Panc1 (cell line): ENCODE results near the gene SPTBN4. TPM values are rescaled to one million over a fixed set of nuclear protein-coding genes. Genes with fewer than 3 reads are reported as not detected.

ENCODE experiments used
- ATAC-seq: fragments of 200-7000 bp; cut with Tn5 transposase; 2 replicates; pipeline ENCODE4 v1.9.1; 2020; ENCODE audit warnings: mild to moderate bottlenecking, moderate library complexity
- BruUV-seq: library from RNA; stranded (reverse); fragments of 400-500 nt; replicated peaks from 2 replicates; lab custom pipeline; 2021; lab: Mats Ljungman, UMichigan
- CTCF ChIA-PET: fragments of 300-600 bp; sonication (Branson Sonifier 250); formaldehyde crosslinking; loops from one replicate; lab custom pipeline; 2022; ENCODE audit warnings: antibody characterized with exemption; lab: Charles Lee
- POLR2A ChIA-PET: fragments of 300-600 bp; sonication (Branson Sonifier 250); formaldehyde crosslinking; loops from one replicate; lab custom pipeline; 2022; ENCODE audit warnings: antibody characterized with exemption; lab: Charles Lee
- DNase-seq: peaks from one replicate; pipeline ENCODE4 v3.0.0-alpha.2; 2010; ENCODE audit warnings: low read depth, low spot score
- H3K27ac ChIP-seq: 2 replicates; pipeline ENCODE4 v1.5.1; 2011; ENCODE audit warnings: mild to moderate bottlenecking, low read length, inconsistent platforms
- H3K27me3 ChIP-seq: fragments of 200-500 bp; sonication (Bioruptor generic); 2 replicates; pipeline ENCODE4 v1.6.0; 2014; ENCODE audit warnings: low read length, inconsistent platforms; ENCODE audit not compliant: control insufficient read depth, insufficient read depth
- H3K36me3 ChIP-seq: fragments of 200-500 bp; sonication (Bioruptor generic); 2 replicates; pipeline ENCODE4 v1.5.1; 2014; ENCODE audit warnings: inconsistent platforms, mild to moderate bottlenecking, low read length, moderate library complexity; ENCODE audit not compliant: control insufficient read depth, insufficient read depth
- H3K4me1 ChIP-seq: 2 replicates; pipeline ENCODE4 v1.5.1; 2011; ENCODE audit warnings: inconsistent platforms, mild to moderate bottlenecking, low read length, moderate library complexity; ENCODE audit not compliant: control insufficient read depth, insufficient read depth
- H3K4me3 ChIP-seq, 2 experiments: 2 replicates each; pipeline ENCODE4 v1.5.1; 2011 to 2012; ENCODE audit warnings: low read depth in 2 of 2, low read length in 2 of 2, mild to moderate bottlenecking in 2 of 2, inconsistent platforms in 1 of 2, moderate library complexity in 1 of 2
- H3K9me3 ChIP-seq: fragments of 200-500 bp; sonication (Bioruptor generic); 2 replicates; pipeline ENCODE4 v1.5.1; 2014; ENCODE audit warnings: low read depth, mild to moderate bottlenecking, inconsistent platforms, low read length, moderate library complexity; ENCODE audit not compliant: control insufficient read depth, insufficient read depth
- POLR2AphosphoS5 ChIP-seq: IDR thresholded peaks from 2 replicates; pipeline ENCODE4 v1.6.1; 2012; ENCODE audit warnings: mild to moderate bottlenecking, low read depth, low read length, moderate library complexity
- REST ChIP-seq, 2 experiments: IDR thresholded peaks; 2 replicates each; pipeline ENCODE4 v1.6.1; 2011 to 2012; ENCODE audit warnings: low read depth in 2 of 2, control low read depth in 1 of 2, low read length in 1 of 2, mild to moderate bottlenecking in 1 of 2, moderate library complexity in 1 of 2; ENCODE audit not compliant: insufficient read depth in 1 of 2
- SIN3A ChIP-seq: IDR thresholded peaks from 2 replicates; pipeline ENCODE4 v1.6.1; 2012; ENCODE audit warnings: low read depth, mild to moderate bottlenecking, low read length, moderate library complexity, borderline replicate concordance; ENCODE audit not compliant: insufficient read depth
- TCF7L2 ChIP-seq: IDR thresholded peaks from 2 replicates; pipeline ENCODE4 v1.6.1; 2011; ENCODE audit warnings: mild to moderate bottlenecking, low read depth, low read length, inconsistent platforms
- in situ Hi-C: cut with HindIII; loops from 2 replicates; pipeline ENCODE4 v1.10.0; 2016; ENCODE audit warnings: low sequenced_read_pairs, low pct_unique_long_range_greater_than_20kb
- intact Hi-C: fragments of 100-400 bp; cut with micrococcal nuclease; formaldehyde crosslinking; loops from one replicate; pipeline ENCODE4 v1.10.0; 2022; ENCODE audit not compliant: unreplicated experiment
- total RNA-seq: library from RNA; stranded (reverse); gene quantifications from one replicate; pipeline ENCODE4 v1.2.1, GENCODE V29; 2021; ENCODE audit not compliant: unreplicated experiment
- TF ChIP-seq, protein P1 (sequence below): fragments of 450-650 bp; IDR thresholded peaks from 2 replicates; pipeline ENCODE4 v1.5.1; 2017; ENCODE audit warnings: mild to moderate bottlenecking

SPTBN4 gene
- total RNA-seq, 1 experiment from 2014 or later, result 1.2 TPM

GRCh38 chr19:40565355-40565754, 98.6 kb downstream of the SPTBN4 start:
- Histone ChIP-seq H3K27me3 (no peaks in the 10 kb centered on the region), H3K36me3 (no peaks in the 10 kb centered on the region), H3K4me3 (no peak overlapping the region), H3K9me3 (no peaks in the 10 kb centered on the region), H3K27ac (no peak overlapping the region), H3K4me1 (peaks cover 5% of the 10 kb centered on the region; the same call in 1 of the 2 replicates)
- no peak for TF ChIP-seq SIN3A
- no peak for TF ChIP-seq TCF7L2
- TF ChIP-seq POLR2AphosphoS5, result no peak
- TF ChIP-seq REST (IDR thresholded peaks at IDR 0.05; ENCODE audit: insufficient read depth in 1 of 2, low read depth in 2 of 2, low read length in 1 of 2), result no peak
- TF ChIP-seq, protein P1, sequence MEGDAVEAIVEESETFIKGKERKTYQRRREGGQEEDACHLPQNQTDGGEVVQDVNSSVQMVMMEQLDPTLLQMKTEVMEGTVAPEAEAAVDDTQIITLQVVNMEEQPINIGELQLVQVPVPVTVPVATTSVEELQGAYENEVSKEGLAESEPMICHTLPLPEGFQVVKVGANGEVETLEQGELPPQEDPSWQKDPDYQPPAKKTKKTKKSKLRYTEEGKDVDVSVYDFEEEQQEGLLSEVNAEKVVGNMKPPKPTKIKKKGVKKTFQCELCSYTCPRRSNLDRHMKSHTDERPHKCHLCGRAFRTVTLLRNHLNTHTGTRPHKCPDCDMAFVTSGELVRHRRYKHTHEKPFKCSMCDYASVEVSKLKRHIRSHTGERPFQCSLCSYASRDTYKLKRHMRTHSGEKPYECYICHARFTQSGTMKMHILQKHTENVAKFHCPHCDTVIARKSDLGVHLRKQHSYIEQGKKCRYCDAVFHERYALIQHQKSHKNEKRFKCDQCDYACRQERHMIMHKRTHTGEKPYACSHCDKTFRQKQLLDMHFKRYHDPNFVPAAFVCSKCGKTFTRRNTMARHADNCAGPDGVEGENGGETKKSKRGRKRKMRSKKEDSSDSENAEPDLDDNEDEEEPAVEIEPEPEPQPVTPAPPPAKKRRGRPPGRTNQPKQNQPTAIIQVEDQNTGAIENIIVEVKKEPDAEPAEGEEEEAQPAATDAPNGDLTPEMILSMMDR, result no peak
- in situ Hi-C loops (no loop called here), intact Hi-C loops (no loop called here)
- POLR2A ChIA-PET, result interaction anchor here (0.6 to 0.7 kb wide), 2 partner anchors 8 to 43 kb away, joined by 3 read pairs; no protein-coding TSS in a partner anchor
- ATAC-seq (no peak), DNase-seq (no peak)
- no TSS peak for BruUV-seq
- CTCF ChIA-PET, result interaction anchor here (0.6 kb wide), 1 partner anchor 25 kb away, joined by 7 read pairs; no protein-coding TSS in a partner anchor

DNA sequence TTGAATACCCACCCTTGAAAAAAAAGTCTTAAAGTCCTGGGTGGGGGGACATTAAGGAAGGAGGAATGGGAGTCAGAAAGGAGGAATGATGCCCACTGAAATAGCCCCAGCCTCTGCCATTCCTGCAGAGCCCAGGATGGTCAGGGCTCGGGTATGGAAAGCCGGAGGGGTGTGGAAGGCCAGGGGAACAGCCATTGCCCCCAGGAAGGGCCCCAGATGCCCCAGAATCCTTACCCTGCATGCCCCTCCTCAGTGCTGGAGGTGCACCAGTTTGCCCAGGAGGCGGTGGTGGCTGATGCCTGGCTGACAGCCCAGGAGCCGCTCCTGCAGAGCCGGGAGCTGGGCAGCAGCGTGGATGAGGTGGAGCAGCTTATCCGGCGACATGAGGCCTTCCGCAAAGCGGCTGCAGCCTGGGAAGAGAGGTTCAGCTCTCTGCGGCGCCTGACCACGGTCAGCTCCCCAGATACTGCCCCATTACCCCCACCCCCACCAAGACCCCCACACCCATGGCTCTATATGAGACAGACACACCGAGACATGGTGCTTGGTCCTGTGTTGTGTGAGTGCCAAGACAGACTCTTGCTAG, 99.2 kb downstream of the SPTBN4 start:
- Histone ChIP-seq H3K36me3 (no peaks in the 10 kb centered on the region), H3K27ac (no peak overlapping the region), H3K9me3 (no peaks in the 10 kb centered on the region), H3K4me1 (peaks cover 5% of the 10 kb centered on the region; the same call in 1 of the 2 replicates), H3K27me3 (no peaks in the 10 kb centered on the region), H3K4me3 (no peak overlapping the region)
- intact Hi-C loops, result no loop called here
- no peak for DNase-seq
- CTCF ChIA-PET, result interaction anchor here (0.6 kb wide), 1 partner anchor 25 kb away, joined by 7 read pairs; no protein-coding TSS in a partner anchor
- TF ChIP-seq TCF7L2, result no peak
- no peak for TF ChIP-seq SIN3A
- TF ChIP-seq REST (IDR thresholded peaks at IDR 0.05; ENCODE audit: insufficient read depth in 1 of 2, low read depth in 2 of 2, low read length in 1 of 2), result no peak
- TF ChIP-seq, protein P1, result no peak
- TF ChIP-seq POLR2AphosphoS5, result no peak
- POLR2A ChIA-PET, result interaction anchor here (0.6 kb wide), 1 partner anchor 43 kb away, joined by 3 read pairs; no protein-coding TSS in a partner anchor
- no peak for ATAC-seq
- in situ Hi-C loops, result no loop called here
- BruUV-seq, result no TSS peak
